Hematopoietic multipotent progenitor cell treated with erythropoietin and hydrocortisone succinate and interleukin-3 and kit ligand, for 17 days (in vitro differentiated cells): ENCODE data around the gene CCDC68.
"Not testable (repeated sequence)": the region's sequence is repeated elsewhere in the genome, so short reads cannot be mapped to it uniquely, and the experiment has no call there.

ENCODE experiments used
- DNase-seq: peaks from one replicate; pipeline ENCODE4 v3.0.0-alpha.2; 2015; ENCODE audit warnings: low spot score

CCDC68 gene

DNA sequence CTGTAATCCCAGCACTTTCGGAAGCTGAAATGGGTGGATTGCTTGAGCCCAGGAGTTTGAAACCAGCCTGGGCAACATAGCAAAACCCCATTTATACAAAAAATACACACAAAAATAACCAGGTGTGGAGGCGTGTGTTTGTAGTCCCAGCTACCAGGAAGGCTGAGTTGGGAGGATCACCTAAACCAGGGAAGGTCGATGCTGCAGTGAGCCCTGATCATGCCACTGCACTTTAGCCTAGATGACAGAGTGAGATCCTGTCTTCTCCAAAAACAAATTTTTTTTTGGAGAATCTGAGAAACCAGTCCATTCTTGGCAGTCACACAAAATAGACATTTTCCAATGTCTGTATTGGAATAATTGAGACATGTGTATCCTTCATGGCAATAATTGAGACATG is 84.2 kb downstream of the CCDC68 start:
- DNase-seq, result no peak

DNA sequence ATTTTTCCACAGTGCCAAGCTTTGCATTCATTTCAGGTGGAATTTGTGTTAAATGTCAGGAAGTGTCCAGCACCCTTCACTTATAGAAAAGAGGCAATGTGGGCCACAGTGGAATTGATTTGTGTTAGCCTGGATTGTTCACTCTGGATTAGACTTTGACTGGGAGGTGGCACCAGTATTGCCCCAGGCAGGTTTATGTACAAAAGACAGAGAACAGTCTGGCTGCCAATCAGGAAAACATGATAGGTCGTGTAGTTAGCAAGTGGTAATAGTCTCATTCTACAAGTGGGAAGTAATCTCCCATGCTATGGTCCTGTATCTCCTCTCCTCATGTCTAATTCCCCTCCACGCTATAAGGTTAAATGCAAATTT is 85.4 kb downstream of the CCDC68 start:
- no peak for DNase-seq

GRCh38 chr18:54872681-54873080 is 86.6 kb downstream of the CCDC68 start:
- no peak for DNase-seq

DNA sequence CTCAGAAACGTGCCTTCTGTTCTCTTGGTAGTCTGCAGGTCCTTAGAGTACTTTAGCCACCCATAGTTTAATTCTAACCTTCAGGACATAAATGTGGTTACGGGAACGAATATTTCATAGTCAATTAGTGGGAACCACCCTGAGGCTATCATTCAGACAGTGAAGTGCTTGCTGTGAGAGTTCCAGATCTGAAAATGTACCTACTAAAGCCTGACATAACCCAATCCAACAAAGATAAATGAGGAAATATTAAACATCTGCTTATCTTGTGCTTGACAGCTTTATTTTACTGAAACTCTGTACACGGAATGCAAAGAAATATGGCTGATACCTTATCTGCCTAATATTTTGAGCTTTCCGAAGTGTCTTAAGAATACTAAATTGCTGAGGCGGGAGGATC is 88.0 kb downstream of the CCDC68 start:
- peak; percentile 37 for DNase-seq

GRCh38 chr18:54867131-54867530 is 92.1 kb downstream of the CCDC68 start:
- DNase-seq, result no peak

- no peak for DNase-seq
Measured at GRCh38 chr18:54860941-54861340, 98.3 kb downstream of the CCDC68 start.

DNA sequence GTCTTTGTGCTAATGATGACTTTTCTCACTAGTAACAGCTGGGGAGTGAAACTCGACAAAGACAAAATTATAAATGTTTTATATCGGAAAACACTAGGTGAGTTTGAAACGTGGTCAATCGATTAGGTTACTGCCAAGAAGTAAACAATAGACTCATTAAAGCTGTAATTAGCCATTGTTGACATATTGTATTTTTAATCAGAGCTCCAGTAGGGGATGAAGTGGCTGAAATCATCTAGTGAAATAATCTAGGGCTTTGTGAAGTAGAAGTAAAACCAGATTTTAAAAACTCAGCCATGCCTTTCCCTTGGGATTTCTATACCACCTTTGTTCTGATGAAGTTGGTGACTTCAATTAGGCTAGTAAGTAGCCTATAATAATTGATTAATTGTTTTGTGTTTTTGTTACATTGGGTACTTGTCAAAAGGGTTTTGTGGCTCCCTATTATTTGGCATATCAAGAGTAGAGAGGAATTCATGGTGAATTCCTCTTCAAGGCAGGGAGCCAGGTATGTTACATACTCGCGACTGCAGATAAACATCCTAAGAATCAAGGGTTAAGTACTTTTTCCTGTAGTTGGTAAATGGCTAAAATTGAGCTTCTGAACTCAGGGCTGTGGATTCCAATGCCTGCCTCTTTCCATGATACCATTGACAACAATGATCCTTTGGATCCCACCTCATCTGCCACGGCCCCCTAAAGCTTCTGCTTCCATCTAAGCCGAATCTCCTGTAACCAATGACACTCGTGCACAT is 99.4 kb downstream of the CCDC68 start:
- no peak for DNase-seq

GRCh38 chr18:54857499-54857898 is 101.8 kb downstream of the CCDC68 start:
- DNase-seq, result no peak

DNA sequence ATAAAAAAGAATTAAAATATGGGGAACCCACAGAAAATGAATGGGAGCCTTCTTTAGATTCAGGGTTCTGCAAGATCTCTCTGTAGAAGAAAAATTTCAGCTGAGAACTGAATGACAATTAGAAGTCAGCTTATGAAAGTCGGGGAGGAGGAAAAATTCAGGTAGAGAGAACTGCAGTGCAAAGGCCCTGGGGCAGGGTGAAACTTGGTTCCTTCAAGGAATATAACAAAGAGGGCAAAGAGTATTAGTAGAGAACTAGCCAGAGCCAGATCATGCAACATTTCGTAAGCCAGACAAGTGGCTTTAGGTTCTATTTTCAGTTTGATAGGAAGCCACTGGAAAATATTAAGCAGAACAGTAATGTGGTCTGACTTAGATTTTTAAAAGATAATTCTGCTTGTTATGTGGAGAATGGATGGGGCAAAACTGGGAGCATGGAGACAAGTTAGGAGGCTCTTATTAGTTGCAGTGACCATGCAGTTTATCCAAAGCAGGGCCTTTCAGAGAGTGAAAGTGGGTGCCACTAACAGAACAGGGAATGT is 103.1 kb downstream of the CCDC68 start:
- DNase-seq, result no peak

- DNase-seq, result not testable (repeated sequence)
Measured at GRCh38 chr18:54855050-54855449, 104.2 kb downstream of the CCDC68 start.

- DNase-seq, result no peak
Measured at GRCh38 chr18:54852780-54853675, 106.2 kb downstream of the CCDC68 start.
